T47D (cell line): ENCODE measurements around the gene CACNA1D.
A peak's percentile ranks its signal among the peaks of the same experiment; 100 is the strongest.

ENCODE experiments used
- DNase-seq, 2 experiments: peaks; one replicate each; pipeline versions ENCODE4 v3.0.0 to v3.0.0-alpha.2; 2011 to 2012; ENCODE audit warnings: low read depth in 1 of 2, low spot score in 1 of 2
- JUND ChIP-seq: IDR thresholded peaks from 2 replicates; pipeline ENCODE4 v1.6.1; 2012; ENCODE audit warnings: low read depth
- in situ Hi-C: cut with HindIII; loops from 2 replicates; pipeline ENCODE4 v1.10.0; 2016; ENCODE audit warnings: low sequenced_read_pairs, low pct_unique_long_range_greater_than_20kb

CACNA1D gene

DNA sequence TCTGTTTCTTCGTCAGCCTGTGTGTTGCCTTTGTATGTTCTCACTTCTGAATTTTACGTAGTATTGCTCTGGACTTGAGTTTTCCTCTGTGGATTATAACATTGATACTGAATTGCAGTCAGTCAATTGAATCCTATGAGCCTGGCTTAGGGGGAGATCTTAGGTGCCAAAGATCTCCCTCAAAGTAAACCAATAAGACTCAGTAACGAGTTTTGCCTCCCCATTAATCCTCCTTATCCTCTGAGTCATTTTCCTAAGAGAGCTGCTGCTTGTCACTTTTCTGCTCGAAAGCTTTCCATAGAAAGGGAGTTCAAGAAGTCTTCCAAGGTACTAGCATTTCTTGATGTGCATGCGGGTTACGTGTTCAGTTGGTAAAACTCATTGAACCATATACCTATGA lies 225.4 kb downstream of the CACNA1D start:
- DNase-seq: no peak
- no peak for TF ChIP-seq JUND
- in situ Hi-C loops: no loop called here

GRCh38 chr3:53721187-53722119 lies 227.0 kb downstream of the CACNA1D start:
- TF ChIP-seq JUND: no peak
- in situ Hi-C loops: no loop called here
- no peak for DNase-seq

DNA sequence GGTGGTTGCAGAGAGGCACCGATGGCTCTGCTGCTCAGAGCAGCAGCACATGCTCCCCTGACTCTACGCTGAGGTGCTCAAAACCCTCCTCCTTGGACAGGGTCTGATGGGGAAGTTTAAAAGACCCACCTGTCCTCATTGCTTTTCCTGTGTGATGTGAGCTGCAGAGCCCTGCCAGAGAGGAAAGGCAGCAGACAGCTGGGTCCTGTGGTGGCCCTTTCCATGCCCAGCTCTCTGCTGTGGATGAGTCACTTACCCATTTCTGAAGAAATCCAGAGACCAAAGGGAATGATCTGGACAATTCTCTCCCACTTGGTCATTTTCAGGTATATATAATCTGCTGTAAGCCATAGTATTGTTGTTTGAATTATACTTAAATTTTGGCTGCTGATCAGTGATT lies 230.2 kb downstream of the CACNA1D start:
- in situ Hi-C loops: no loop called here
- no peak for TF ChIP-seq JUND
- no peak for DNase-seq

DNA sequence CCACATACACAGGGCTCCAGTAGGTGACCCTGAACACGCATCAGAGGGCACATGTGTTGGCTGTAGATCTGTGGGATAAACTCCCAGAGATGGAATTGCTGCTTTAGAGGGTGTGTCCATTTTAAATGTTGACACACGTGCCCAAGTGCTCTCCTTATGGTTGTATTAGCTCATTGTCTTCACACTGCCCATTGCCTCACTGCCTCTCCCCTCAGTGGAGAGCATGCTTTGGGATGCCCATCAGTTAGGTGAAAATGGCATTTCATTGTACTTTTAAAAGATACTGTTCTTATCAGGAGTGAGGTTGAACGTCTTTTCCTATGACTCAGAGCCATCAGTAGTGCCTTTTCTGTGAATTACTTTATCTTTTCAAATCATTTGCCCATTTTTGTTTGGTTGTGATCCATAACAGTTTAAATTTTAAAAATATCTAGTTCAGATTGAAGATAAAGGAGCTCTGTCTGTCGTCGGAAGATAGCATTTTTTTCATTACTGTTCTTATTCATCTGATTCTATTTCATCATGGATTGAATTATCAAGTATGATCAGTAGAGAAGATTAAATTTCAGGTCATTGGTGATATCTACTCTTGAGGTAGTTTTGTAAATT lies 231.1 kb downstream of the CACNA1D start:
- DNase-seq: no peak
- in situ Hi-C loops: no loop called here
- TF ChIP-seq JUND: no peak

GRCh38 chr3:53726643-53727042 lies 232.2 kb downstream of the CACNA1D start:
- no peak for DNase-seq
- in situ Hi-C loops: no loop called here
- no peak for TF ChIP-seq JUND

GRCh38 chr3:53728606-53729005 lies 234.2 kb downstream of the CACNA1D start:
- in situ Hi-C loops: no loop called here
- no peak for TF ChIP-seq JUND
- no peak for DNase-seq

- in situ Hi-C loops: no loop called here
- DNase-seq: no peak
- TF ChIP-seq JUND: no peak
Measured at GRCh38 chr3:53729159-53729558, 234.7 kb downstream of the CACNA1D start.

DNA sequence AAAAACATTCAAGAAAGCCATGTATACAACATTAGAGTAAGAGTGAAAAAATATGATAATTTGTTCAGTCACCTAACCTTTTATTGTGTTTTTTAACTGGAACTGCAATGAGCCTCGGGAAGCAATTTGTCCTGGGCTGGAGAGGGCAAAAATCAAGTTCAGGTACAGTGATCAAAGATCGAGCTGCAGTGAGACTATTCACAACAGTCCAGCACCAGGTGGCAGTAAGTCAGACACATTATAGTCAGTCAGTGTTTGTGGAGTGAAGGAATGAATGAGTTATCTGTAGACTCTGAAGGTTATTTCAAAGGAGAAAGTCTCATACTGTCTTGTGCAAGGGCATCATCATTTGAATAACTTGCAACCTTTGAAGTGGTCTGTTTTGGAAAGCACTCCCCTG lies 235.2 kb downstream of the CACNA1D start:
- DNase-seq: peak in 1 of 2 experiments; percentile 41
- no peak for TF ChIP-seq JUND
- in situ Hi-C loops: no loop called here

DNA sequence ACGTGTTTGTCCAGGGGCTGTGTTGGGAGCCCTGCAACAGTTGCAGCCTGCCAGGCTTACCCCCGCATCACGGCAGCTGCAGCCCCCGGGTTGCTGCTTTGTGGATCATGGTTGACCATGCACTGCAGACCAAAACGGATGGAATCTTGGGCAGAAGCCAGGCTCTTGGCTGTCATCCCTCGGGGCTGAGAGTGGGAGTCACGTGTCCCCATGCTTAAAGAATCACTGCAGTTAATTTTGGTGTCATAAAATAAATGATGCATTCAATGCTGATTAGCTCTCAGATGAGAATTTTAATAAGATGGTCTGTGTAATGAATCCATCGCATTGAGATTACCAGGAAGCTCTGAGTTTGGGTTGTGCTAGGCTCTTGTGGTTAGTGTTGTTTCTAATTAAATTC lies 236.2 kb downstream of the CACNA1D start:
- TF ChIP-seq JUND: no peak
- no peak for DNase-seq
- in situ Hi-C loops: no loop called here

DNA sequence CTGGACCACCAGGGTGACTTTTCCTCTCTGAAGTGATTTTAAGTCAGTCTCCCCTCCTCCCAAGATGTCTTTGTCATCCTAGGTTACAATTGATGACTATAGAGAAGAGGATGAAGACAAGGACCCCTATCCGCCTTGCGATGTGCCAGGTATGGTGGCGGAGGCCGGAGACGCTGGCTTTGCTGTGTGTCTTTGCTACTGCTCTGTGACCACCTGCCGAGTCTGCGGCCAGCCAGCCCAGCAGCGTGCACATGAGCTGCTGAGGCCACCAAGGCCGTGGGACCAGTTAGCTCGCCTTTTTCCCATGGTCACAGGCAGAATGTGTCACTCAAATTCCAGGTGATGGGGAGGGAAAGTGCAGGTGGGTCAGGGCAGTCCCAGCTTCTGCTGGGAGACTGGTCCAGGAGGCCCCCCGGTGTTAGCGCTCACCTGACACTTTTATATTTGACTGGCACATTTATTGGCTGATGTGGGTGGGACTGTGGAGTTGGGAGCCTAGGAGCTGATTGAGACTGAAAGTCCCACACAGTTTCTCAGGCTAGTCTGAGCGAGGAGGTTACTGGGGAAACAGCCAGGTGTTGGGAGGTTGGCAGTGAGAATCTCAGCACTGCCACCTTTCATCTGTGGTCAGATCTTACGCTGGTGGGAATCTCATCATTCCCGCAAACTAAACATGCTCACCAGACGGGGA lies 237.7 kb downstream of the CACNA1D start:
- in situ Hi-C loops: no loop called here
- TF ChIP-seq JUND: no peak
- DNase-seq: no peak

GRCh38 chr3:53733446-53733845 lies 239.0 kb downstream of the CACNA1D start:
- DNase-seq: no peak
- in situ Hi-C loops: no loop called here
- no peak for TF ChIP-seq JUND

GRCh38 chr3:53739966-53740365 lies 245.6 kb downstream of the CACNA1D start:
- DNase-seq: no peak
- in situ Hi-C loops: no loop called here
- TF ChIP-seq JUND: no peak

DNA sequence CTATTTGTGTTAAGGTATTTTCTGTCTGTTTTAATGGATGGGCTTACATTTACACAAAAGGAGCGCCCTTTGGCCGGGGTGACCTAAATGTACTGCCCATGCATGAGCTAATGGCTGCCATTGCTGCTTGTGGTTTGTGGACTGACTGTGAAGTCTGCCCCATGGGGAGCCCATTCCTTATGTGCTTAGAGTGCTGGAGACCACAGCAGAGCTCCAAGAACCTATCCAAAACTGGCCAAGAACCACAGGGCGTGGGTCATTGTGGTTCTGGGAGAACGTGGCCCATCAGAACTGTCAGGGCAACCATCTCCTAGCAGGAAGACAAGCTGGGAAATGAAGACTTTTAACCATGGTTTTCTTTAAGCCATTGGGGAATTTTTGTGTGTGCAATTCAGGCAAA lies 246.5 kb downstream of the CACNA1D start:
- no peak for TF ChIP-seq JUND
- in situ Hi-C loops: no loop called here
- DNase-seq: no peak
